Cortex of kidney (tissue), 1 donor: ENCODE measurements around the gene ADPRHL1.

Experiments used
- DNase-seq: peaks from one replicate; lab custom pipeline; 2025; lab: John Stamatoyannopoulos, UW

Gene ADPRHL1

DNA sequence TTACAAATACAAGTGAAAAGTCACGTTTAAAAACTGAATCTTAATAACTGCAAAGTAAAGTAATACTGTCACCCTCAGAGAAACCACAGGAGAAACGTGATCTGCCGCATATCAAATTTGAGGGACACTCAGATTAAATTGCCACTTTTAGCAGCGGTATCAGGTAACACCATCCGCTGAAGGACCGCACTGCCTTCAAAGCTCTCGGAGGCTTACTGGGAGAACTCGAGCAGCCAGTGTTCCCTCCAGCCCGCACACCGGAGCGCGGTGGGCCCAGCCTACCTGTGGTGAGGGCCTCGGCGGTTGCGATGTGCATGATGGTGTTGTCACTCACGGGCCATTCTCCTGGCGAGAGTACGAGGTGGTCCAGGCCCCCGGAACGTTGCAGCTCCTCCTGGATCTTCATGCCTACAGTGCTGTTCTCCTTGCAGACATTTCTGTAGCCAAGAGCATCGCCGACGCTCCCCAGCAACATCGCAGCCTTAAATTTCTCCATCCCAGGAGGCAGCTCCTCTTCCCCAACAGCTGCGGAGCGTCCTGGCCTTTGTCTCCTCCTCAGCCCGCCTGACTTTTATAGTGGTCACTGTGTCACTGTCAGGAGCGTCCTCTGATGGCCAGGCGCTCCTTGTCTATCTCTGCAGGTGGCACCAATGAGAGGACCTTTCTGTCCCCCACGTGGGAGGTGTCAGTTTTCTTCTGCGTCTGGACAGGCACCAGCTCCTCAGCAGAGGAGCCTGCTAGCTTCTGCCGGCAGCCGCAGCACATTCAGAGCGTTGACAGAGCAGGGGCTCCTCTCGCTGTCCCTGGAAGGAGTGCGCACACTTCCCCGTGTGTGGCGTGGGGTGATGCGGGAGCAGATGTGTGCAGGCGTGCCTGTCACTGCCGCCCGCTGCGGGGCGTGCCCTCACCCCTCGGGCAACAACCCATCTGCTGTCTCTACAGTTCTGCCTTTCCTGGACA, at the start of gene ADPRHL1:
ADPRHL1 (minus strand) TSS at position 547 of the 960 bp plus-strand sequence; CDS start at position 496, 51 bp downstream.
- no peak for DNase-seq

GRCh38 chr13:113502686-113503085, 49.4 kb upstream of the ADPRHL1 start:
- no peak for DNase-seq

DNA sequence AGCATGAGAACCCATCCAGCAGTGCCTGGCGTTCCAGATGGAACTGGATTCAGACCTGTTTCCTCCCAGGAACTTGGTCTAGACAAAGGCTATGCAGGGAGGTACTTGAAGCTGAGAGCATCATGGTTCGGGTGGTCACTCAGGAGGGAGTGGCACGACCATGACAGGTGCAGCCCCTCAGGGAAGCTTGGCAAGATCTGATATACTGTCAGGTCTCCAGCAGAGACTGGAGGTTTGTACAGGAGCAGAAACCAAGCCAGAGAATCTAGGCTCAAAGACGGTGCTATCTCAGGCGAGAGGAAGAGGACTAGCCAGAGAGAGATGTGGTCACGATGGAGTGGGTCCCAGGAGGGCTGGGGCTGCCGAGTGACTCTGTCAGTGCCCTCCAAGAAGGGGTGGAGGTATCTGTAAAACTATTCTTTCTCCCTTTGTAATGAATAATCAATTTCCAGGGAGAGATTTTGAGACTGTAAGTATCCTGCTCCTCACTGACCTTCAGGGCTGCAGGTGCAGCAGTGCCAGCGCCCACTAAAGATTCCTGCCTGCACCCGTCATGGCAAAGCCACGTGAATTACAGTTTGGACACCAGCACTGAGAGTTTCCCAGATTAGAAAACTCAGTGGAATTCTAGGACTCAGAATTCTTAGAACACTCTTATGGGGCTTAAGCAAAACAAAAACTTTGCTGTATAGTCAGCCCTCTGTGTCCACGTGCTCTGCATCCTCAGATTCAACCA, 47.4 kb upstream of the ADPRHL1 start:
- DNase-seq = no peak

DNA sequence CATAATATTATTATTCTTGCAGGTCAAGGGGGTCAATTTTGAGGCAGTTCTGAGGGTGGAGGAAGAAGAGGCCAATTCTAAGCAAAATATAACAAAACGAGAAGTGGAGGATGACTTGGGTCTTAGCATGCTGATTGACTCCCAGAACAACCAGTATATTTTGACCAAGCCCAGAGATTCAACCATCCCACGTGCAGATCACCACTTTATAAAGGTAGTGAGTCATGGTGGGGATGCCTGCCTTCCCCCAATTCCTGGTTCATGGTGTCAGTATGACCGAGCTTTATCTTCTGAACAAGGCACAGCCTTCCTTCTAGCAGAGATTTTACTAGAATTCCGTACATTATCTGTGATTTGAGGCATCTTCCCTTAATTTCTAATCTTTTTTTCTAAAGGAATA, 46.6 kb upstream of the ADPRHL1 start:
- no peak for DNase-seq

DNA sequence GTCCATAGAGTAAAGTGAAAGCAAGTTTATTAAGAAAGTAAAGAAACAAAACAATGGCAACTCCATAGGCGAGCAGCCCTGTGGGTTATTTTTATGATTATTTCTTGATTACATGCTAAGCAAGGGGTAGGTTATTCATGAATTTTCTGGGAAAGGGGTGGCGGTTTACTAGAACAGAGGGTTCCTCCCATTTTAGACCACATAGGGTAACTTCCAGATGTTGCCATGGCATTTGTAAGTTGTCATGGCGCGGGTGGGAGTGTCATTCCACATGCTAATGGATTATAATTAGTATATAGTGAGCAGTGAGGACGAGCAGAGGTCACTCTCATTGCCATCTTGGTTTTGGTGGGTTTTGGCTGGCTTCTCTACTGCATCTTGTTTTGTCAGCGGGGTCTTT, 45.6 kb upstream of the ADPRHL1 start:
- no peak for DNase-seq

DNA sequence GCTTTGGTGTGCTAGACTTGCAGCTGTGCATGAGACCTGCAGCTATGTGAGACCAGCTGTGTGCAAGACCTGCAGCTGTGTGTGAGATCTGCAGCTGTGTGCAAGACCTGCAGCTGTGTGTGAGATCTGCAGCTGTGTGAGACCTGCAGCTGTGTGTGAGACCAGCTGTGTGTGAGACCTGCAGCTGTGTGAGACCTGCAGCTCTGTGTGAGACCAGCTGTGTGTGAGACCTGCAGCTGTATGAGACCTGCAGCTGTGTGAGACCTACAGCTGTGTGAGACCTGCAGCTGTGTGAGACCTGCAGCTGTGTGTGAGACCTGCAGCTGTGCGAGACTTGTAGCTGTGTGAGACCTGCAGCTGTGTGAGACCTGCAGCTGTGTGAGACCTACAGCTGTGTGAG, 43.9 kb upstream of the ADPRHL1 start:
- no peak for DNase-seq

- DNase-seq = no peak
Measured at GRCh38 chr13:113495494-113496210, 42.4 kb upstream of the ADPRHL1 start.

DNA sequence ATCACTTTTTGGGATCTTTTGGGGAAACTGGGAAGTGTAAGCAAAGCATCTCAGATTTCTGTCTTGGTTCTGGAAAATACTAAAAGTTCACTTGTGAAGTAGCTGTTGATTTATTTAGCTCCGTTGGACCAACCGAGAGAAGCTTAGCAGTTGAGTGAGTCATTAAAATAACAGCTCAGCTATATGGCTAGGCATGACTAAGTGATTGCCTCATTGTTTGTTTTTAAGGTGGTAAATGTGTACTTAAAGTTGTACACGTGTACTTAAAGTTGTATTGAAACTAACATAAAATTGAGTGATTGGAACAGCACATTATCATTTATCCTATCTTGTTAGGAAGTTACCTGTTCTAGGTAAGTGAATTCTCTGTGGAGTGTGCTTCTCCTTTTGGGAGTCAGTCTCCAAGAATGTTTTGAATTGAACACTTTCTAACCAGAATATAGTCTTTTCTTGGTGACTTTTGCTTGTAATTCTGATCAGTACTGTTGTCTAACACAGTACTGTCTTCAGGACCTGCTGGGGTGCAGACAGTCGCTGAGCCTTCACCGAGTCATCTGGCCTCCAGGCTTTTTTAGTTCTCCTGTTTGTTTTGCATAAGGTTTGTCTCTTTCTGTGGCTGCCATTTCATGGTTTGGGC, 40.1 kb upstream of the ADPRHL1 start:
- DNase-seq = no peak

- DNase-seq = no peak
Measured at GRCh38 chr13:113491982-113492381, 38.7 kb upstream of the ADPRHL1 start.

GRCh38 chr13:113491418-113491883, 38.2 kb upstream of the ADPRHL1 start:
- DNase-seq = no peak

DNA sequence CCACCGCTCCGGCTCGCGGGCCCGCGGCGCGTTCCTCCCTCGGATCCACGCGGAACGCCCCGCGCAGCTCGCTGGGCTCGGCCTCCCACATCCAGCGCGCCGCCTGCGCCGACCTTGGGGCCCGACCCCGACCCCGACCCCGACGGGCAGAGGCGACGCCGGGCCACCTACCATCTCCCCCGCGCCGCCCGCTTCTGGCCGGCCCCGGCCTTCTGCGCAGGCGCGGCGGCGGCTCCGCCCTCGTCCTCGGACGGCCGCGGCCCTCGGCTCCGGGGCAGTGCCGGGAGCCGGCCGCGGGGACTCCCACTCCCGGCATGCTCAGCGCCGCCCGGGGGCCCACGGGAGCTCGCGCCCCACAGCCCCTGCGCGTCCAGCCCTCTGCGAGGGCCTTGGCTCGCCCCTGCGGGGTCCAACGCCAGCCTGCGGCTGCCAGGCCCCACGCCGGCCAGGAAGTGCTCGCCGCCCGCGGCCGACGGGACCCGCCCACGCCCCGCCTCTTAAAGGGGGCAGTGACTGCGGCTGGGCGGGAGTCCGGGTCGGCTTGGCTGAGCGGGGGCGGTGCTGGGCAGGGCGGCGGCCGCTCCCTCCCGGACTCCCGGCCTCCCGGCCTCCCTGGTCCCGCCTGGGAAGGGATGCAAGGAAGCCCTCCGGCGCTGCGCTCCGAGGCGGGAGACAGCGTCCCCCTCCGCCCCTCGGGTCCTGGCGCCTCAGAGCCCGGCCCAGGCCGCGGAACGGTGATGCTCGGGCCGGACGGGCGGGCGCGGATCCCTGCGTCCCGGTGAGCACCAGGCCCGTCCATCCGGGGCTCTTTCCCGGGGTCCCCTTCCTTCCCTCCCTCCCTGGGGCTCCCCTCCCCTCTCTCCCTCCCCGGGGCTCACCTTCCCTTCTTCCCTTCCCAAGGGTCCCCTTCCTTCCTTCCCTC, 37.5 kb upstream of the ADPRHL1 start, which contains the start of gene DCUN1D2:
DCUN1D2 (minus strand) TSS at position 216 of the 922 bp plus-strand sequence; CDS start at position 174, 42 bp downstream.
- peak; percentile 88 for DNase-seq

GRCh38 chr13:113489549-113490495, 36.5 kb upstream of the ADPRHL1 start:
- no peak for DNase-seq

- no peak for DNase-seq
Measured at GRCh38 chr13:113489171-113489548, 35.9 kb upstream of the ADPRHL1 start.

DNA sequence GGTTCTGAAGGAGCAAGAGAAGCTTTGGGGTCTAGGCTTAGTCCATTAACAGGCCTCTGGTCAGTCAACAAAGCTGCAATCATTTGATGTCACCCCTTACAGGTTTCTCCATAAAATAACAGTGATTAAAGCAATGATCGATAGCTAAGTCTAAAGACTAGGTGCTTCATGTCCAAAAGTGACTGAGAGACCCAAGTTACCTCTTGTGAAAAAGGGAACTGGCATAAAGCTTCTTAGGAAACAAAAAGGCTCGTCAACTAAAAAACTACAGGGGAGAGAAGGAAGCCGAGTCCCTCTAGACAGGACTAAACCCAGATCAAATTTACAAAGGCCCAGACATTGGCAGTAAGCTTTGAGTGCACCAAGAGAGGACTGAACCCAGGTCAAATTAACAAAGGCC, 35.0 kb upstream of the ADPRHL1 start:
- DNase-seq = no peak

DNA sequence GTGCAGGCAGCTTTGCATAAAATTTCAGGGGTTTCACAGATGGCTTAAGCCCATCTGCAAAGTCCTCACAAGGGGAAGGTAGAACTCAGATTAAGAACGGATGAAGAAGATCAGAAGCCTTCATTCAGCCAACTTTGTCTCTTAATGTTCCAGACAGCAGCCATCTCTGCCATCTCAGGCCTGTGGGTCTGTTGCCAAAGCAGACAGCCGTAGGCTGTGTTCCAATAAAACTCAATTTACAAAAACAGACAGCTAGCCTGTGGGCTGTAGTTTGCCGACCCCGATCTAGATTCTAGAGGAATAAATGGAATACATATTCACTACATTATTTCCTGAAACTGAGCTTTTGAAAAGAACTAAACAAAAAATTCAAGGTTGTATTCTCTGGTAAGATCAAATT, 33.4 kb upstream of the ADPRHL1 start:
- DNase-seq = no peak

- DNase-seq = no peak
Measured at GRCh38 chr13:113485545-113485944, 32.3 kb upstream of the ADPRHL1 start.

DNA sequence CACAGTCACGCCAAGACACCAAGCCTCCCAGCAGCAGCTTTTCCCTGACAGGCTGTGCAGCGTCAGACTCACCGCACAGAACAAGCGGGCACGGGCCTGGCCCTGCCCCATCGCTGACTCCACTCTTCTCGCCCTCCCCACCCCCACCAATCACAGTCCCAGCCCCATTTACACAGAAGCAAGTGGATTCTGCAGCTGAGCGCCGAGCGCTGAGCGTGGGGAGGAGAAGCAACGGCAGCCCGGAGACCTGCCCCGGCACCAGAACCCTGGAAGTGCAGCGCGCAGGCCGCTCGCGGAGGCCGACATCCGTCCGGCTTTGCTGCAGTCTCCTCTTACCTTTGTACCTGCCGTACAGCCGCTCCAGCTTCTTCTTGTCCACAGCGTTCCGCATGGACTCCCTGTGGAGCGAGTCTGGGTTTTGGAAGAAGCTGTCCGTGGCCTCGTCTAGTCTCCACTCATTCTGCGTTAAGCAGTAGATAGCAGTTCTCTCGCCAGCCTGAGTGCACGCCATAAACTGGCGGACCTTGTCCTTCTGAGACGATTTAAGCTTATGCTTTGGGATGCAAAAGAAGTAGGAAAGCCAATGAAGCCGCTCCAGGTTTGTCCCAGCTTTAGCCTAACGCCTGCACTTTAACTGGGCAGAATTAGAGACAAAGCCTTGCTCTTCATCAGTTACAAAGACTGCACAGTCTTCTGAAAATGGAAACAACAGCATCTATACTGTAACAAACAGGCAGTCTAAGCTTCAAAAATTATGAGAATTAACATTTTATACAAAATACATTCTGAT, 30.4 kb upstream of the ADPRHL1 start:
- DNase-seq = no peak

DNA sequence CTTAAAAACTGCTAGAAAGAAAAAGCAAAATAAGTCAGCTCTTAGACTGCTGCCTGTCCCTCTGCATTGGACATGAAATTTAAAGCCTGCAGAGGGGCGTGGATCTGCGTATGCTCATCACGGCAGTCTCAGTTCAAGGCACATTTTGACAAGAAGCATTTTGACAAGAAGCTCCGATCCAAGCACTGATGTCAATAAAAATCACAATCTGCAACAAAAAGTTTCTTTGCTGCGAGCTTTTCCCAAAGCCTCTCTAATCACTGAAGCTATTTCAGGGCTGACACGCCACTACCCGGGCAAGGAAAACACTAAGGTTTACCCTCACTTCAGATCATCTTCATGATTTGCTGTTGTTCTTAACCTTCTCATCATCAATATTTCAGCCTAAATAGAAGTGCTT, 29.8 kb upstream of the ADPRHL1 start:
- no peak for DNase-seq

DNA sequence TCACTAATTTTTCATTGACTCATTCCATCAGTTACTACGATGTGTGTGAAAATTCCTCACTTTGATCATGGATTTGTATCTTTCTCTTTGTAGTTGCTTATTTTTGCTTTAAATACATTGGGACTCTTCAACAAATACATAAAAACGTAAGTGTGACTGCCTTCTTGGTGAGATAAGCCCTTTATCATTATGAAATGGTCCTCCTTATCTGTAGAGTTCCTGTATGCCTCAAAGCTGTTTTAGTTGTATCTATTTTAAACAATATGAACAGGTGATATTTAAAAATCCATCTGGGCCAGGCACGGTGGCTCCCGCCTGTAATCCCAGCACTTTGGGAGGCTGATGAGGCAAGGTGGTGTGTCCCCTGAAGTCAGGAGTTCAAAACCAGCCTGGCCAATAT, 25.9 kb upstream of the ADPRHL1 start:
- DNase-seq = no peak
